NCI-H2081 (cell line): Measurements from ENCODE around the gene TNFAIP6.
"Not testable (repeated sequence)": the region's sequence is repeated elsewhere in the genome, so short reads cannot be mapped to it uniquely, and the experiment has no call there.

Experiments
- DNase-seq, 2 experiments: peaks; one replicate each; lab custom pipeline; 2025; lab: John Stamatoyannopoulos, UW

The TNFAIP6 gene

DNA sequence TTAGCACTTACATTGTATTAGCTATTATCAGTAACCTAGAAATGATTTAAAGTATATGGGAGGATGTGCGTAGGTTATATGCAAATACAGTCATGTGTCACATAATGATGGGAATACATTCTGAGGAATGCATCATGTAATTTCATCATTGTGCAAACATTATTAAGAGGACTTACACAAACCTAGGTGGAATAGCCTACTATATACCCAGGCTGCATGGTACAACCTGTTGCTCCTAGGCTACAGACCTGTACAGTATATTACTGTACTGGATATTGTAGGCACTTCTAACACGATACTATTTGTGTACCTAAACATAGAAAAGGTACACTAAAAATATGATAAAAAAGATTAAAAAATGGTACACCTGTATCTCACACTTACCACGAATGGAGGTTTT lies 60.3 kb downstream of the TNFAIP6 start:
- no peak for DNase-seq

GRCh38 chr2:151421681-151422080 lies 64.3 kb downstream of the TNFAIP6 start:
- not testable (repeated sequence) for DNase-seq

GRCh38 chr2:151422917-151423439 lies 65.6 kb downstream of the TNFAIP6 start:
- DNase-seq = peak in 1 of 2 experiments; percentile 28

GRCh38 chr2:151423760-151424159 lies 66.4 kb downstream of the TNFAIP6 start:
- DNase-seq = no peak
